K562 (cell line): ENCODE measurements around the gene RALA. TPM values are rescaled to one million over a fixed set of nuclear protein-coding genes. Genes with fewer than 3 reads are reported as not detected.

ENCODE experiments used
- ARNT ChIP-seq, 2 experiments: fragments of 450-650 bp; IDR thresholded peaks; 2 replicates each; pipeline ENCODE4 v1.6.1; 2016; ENCODE audit warnings: mild to moderate bottlenecking in 1 of 2
- KDM4B ChIP-seq, 2 experiments: fragments of 450-650 bp in 1 of 2; sonication (generic) in 1 of 2; IDR thresholded peaks; 2 replicates each; pipeline ENCODE4 v1.6.1; 2016 to 2017; ENCODE audit warnings: borderline replicate concordance in 2 of 2, antibody characterized with exemption in 1 of 2, low read depth in 1 of 2, mild to moderate bottlenecking in 1 of 2
- MAFG ChIP-seq: fragments of 450-650 bp; conservative IDR thresholded peaks from 2 replicates; pipeline ENCODE4 v1.6.1; 2016; ENCODE audit warnings: missing genetic modification characterization, missing compliant biosample characterization
- NCOA2 ChIP-seq, 2 experiments: fragments of 450-650 bp; IDR thresholded peaks; 2 replicates each; pipeline ENCODE4 v1.6.1; 2018; ENCODE audit warnings: mild to moderate bottlenecking in 2 of 2, moderate library complexity in 1 of 2; ENCODE audit not compliant: partially characterized antibody in 2 of 2
- SRF ChIP-seq, 2 experiments: fragments of 250-450, 450-650 bp in 1 of 2; sonication (Bioruptor Pico) in 1 of 2; sonication (generic) in 1 of 2; formaldehyde crosslinking; IDR thresholded peaks; 2 replicates each; pipeline versions ENCODE4 v1.5.0 to v1.5.1; 2020 to 2022; ENCODE audit warnings: mild to moderate bottlenecking in 1 of 2, missing genetic modification reagents in 1 of 2
- TSC22D4 ChIP-seq: fragments of 450-650 bp; IDR thresholded peaks from 2 replicates; pipeline ENCODE4 v1.6.1; 2016; ENCODE audit warnings: missing genetic modification characterization, missing biosample characterization, control low read depth
- ZBTB17 ChIP-seq: fragments of 450-650 bp; formaldehyde crosslinking; IDR thresholded peaks from 2 replicates; pipeline ENCODE4 v1.4.0; 2020; ENCODE audit warnings: mild to moderate bottlenecking
- polyA plus RNA-seq, 8 experiments: library from polyadenylated mRNA; depleted of rRNA in 4 of 8; stranded (reverse) in 5 of 8; unstranded in 3 of 8; fragments of >200 nt; fragmentation: Nextera tagmentation in 2 of 8; fragmentation: Illumina TruSeq in 1 of 8; extraction: Ambion mirVana in 2 of 8; extraction: Trizol in 1 of 8; gene quantifications; 2 replicates each; pipeline versions ENCODE4 v1.2.1 to v1.2.3, GENCODE V29; 2011 to 2014; ENCODE audit warnings: inconsistent platforms in 1 of 8, missing spikeins in 1 of 8
- total RNA-seq, 7 experiments: library from RNA; depleted of rRNA in 6 of 7; stranded (reverse); fragments of >200 nt in 6 of 7; fragmentation: Illumina TruSeq in 2 of 7; extraction: Trizol in 2 of 7; gene quantifications; 2 replicates each; pipeline versions ENCODE4 v1.2.1 to v1.2.3, GENCODE V29; 2011 to 2021; ENCODE audit warnings: low replicate concordance in 1 of 7
- TF ChIP-seq, protein P1 (sequence below): fragments of 450-650 bp; formaldehyde crosslinking; IDR thresholded peaks from 2 replicates; pipeline ENCODE4 v1.4.0; 2022; ENCODE audit warnings: missing genetic modification characterization
- TF ChIP-seq, protein P2 (sequence below): fragments of 450-650 bp; IDR thresholded peaks from 2 replicates; pipeline ENCODE4 v1.7.0; 2016; ENCODE audit warnings: borderline replicate concordance
- TF ChIP-seq, protein P3 (sequence below): fragments of 450-650 bp; formaldehyde crosslinking; IDR thresholded peaks from 2 replicates; pipeline ENCODE4 v1.4.0; 2022; ENCODE audit warnings: missing genetic modification characterization
- TF ChIP-seq, protein P4 (sequence below), 2 experiments: fragments of 450-650 bp; IDR thresholded peaks; 2 replicates each; pipeline ENCODE4 v1.6.1; 2016; ENCODE audit warnings: mild to moderate bottlenecking in 2 of 2, borderline replicate concordance in 1 of 2, low read depth in 1 of 2, moderate library complexity in 1 of 2
- TF ChIP-seq, protein P5 (sequence below): sonication (generic); formaldehyde crosslinking; IDR thresholded peaks from 2 replicates; pipeline ENCODE4 v1.5.0; 2020; ENCODE audit warnings: missing genetic modification reagents

RALA gene
- total and polyA plus RNA-seq, 9 of the 15 experiments (the other 6 are each of a cell fraction or from before 2014, with no cell fraction given): 7.2 to 28.0 (median 25.7) TPM

DNA sequence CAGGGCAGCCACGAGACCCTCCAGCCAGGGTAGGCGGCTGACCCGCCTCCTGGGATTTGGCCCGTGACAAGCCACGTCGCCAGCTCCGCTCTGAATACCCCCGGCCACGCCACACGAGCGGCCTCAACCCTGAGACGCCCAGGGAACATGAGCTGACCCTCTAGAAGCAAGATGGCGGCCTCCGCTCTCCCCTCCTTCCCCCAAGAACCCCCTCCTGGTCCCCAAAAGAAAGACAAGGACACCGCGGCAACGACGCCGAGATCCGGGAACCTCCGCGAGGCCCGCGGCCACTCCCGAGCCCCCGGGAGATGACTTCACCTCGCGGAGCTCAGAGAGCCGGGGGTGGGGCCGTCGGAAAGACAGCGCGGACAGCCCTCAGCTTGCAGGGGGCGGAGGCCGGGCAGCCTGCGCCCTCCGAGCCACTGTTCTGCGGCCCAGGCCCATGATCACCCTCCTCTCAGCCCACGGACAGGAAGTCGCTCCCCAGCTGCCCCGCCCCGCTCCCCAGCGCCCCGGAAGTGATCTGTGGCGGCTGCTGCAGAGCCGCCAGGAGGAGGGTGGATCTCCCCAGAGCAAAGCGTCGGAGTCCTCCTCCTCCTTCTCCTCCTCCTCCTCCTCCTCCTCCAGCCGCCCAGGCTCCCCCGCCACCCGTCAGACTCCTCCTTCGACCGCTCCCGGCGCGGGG, at the start of gene RALA (continued):
- TF ChIP-seq, protein P1, sequence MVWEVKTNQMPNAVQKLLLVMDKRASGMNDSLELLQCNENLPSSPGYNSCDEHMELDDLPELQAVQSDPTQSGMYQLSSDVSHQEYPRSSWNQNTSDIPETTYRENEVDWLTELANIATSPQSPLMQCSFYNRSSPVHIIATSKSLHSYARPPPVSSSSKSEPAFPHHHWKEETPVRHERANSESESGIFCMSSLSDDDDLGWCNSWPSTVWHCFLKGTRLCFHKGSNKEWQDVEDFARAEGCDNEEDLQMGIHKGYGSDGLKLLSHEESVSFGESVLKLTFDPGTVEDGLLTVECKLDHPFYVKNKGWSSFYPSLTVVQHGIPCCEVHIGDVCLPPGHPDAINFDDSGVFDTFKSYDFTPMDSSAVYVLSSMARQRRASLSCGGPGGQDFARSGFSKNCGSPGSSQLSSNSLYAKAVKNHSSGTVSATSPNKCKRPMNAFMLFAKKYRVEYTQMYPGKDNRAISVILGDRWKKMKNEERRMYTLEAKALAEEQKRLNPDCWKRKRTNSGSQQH (CRISPR knock-in tag): peak; percentile 33; the same call in 1 of the 2 replicates
- TF ChIP-seq SRF (CRISPR knock-in tag; IDR thresholded peaks at IDR 0.05) (no peak), KDM4B (IDR thresholded peaks at IDR 0.05; ENCODE audit: borderline replicate concordance in 2 of 2, low read depth in 1 of 2) (peak in 1 of 2 experiments; percentile 97; a peak in 2 of 4 replicates), NCOA2 (IDR thresholded peaks at IDR 0.05; ENCODE audit: partially characterized antibody in 2 of 2) (no peak), ZBTB17 (CRISPR knock-in tag) (peak; percentile 19; the same call in 1 of the 2 replicates), ARNT (IDR thresholded peaks at IDR 0.05) (no peak), TSC22D4 (no peak), MAFG (tag) (no peak)
- TF ChIP-seq, protein P2, sequence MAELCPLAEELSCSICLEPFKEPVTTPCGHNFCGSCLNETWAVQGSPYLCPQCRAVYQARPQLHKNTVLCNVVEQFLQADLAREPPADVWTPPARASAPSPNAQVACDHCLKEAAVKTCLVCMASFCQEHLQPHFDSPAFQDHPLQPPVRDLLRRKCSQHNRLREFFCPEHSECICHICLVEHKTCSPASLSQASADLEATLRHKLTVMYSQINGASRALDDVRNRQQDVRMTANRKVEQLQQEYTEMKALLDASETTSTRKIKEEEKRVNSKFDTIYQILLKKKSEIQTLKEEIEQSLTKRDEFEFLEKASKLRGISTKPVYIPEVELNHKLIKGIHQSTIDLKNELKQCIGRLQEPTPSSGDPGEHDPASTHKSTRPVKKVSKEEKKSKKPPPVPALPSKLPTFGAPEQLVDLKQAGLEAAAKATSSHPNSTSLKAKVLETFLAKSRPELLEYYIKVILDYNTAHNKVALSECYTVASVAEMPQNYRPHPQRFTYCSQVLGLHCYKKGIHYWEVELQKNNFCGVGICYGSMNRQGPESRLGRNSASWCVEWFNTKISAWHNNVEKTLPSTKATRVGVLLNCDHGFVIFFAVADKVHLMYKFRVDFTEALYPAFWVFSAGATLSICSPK: no peak
- TF ChIP-seq, protein P3, sequence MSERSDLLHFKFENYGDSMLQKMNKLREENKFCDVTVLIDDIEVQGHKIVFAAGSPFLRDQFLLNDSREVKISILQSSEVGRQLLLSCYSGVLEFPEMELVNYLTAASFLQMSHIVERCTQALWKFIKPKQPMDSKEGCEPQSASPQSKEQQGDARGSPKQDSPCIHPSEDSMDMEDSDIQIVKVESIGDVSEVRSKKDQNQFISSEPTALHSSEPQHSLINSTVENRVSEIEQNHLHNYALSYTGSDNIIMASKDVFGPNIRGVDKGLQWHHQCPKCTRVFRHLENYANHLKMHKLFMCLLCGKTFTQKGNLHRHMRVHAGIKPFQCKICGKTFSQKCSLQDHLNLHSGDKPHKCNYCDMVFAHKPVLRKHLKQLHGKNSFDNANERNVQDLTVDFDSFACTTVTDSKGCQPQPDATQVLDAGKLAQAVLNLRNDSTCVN (CRISPR knock-in tag): no peak
- TF ChIP-seq, protein P4, sequence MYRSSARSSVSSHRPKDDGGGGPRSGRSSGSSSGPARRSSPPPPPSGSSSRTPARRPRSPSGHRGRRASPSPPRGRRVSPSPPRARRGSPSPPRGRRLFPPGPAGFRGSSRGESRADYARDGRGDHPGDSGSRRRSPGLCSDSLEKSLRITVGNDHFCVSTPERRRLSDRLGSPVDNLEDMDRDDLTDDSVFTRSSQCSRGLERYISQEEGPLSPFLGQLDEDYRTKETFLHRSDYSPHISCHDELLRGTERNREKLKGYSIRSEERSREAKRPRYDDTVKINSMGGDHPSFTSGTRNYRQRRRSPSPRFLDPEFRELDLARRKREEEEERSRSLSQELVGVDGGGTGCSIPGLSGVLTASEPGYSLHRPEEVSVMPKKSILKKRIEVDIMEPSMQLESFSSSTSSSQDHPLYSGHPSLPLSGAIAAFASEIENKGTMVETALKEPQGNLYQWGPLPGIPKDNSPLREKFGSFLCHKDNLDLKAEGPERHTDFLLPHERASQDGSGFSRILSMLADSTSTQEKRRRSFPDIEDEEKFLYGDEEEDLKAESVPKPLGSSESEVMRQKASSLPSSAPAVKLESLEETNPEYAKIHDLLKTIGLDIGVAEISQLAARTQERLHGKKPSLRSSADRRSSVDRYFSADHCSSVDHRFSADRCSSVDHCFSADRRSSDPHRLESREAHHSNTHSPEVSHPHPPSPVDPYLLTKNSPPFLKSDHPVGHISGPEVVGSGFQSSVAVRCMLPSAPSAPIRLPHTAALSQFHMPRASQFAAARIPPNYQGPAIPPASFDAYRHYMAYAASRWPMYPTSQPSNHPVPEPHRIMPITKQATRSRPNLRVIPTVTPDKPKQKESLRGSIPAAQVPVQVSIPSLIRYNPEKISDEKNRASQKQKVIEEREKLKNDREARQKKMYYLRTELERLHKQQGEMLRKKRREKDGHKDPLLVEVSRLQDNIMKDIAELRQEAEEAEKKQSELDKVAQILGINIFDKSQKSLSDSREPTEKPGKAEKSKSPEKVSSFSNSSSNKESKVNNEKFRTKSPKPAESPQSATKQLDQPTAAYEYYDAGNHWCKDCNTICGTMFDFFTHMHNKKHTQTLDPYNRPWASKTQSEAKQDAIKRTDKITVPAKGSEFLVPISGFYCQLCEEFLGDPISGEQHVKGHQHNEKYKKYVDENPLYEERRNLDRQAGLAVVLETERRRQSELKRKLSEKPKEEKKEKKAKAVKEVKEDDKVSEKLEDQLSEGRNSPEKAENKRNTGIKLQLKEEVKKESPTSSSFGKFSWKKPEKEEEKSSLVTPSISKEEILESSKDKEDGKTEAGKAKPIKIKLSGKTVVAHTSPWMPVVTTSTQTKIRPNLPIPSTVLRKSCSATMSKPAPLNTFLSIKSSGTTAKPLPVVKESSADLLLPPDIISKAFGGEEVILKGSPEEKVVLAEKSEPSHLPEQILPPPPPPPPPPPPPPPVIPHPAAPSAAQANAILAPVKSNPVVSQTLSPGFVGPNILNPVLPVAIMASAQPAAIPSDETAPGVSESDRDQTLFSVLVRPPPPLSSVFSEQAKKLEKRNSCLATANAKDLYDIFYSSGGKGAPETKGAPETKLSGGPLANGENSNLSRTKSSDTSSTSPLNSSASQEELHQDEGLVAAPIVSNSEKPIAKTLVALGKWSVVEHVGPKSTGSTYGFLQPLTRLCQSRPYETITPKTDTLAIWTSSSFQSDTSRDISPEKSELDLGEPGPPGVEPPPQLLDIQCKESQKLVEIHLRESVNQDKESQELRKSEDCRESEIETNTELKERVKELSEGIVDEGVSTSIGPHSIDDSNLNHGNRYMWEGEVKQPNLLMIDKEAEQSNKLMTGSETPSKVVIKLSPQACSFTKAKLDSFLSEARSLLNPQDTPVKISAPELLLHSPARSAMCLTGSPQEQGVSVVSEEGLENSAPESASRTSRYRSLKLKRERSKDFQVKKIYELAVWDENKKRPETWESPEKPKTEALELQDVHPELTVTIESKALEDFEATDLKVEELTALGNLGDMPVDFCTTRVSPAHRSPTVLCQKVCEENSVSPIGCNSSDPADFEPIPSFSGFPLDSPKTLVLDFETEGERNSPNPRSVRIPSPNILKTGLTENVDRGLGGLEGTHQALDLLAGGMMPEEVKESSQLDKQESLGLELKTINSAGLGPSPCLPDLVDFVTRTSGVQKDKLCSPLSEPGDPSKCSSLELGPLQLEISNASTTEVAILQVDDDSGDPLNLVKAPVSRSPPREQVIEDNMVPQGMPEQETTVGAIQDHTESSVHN (IDR thresholded peaks at IDR 0.05; ENCODE audit: borderline replicate concordance in 1 of 2, low read depth in 1 of 2): no peak
- TF ChIP-seq, protein P5, sequence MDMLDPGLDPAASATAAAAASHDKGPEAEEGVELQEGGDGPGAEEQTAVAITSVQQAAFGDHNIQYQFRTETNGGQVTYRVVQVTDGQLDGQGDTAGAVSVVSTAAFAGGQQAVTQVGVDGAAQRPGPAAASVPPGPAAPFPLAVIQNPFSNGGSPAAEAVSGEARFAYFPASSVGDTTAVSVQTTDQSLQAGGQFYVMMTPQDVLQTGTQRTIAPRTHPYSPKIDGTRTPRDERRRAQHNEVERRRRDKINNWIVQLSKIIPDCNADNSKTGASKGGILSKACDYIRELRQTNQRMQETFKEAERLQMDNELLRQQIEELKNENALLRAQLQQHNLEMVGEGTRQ (CRISPR knock-in tag): no peak
